HG03060 (cell line): ENCODE measurements around the gene KREMEN2.

Experiments used
- ATAC-seq: cut with Tn5 transposase; IDR thresholded peaks from one replicate; pipeline ENCODE4 v1.9.1; 2021; ENCODE audit warnings: low read depth, moderate number of reproducible peaks; ENCODE audit not compliant: unreplicated experiment

Gene KREMEN2

DNA sequence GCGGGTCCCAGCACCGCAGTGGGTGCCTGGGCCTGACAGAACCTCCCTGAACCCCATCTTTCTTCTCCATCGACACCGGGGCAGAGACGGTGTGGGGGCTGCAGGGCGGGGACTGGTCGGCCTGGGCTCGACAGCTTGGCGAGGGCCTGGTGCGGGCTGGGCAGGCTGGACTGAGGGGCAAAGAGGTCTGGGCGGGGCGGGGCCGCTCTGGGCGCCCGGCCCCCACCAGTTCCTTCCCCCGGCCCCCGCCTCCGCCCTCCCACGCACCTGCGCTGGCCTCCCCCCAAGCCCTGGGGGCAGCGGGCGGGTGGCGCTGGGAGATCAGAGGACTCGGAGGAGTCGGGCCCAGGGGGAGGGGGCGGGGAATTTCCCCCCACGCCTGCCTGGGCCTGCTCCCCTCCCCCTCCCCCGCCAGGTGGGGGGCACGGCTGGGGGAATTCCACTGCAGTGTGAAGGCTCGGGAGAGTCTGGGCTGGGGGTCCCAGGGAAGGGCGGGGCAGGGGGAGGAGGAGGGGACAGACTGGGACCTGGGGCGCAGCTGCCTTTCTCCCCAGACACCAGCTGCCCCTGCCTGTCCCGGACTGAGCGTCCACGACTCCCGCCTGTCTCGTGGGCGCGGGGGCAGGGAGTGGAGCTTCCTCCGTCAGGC is 877 bp upstream of the KREMEN2 start:
- no peak for ATAC-seq

DNA sequence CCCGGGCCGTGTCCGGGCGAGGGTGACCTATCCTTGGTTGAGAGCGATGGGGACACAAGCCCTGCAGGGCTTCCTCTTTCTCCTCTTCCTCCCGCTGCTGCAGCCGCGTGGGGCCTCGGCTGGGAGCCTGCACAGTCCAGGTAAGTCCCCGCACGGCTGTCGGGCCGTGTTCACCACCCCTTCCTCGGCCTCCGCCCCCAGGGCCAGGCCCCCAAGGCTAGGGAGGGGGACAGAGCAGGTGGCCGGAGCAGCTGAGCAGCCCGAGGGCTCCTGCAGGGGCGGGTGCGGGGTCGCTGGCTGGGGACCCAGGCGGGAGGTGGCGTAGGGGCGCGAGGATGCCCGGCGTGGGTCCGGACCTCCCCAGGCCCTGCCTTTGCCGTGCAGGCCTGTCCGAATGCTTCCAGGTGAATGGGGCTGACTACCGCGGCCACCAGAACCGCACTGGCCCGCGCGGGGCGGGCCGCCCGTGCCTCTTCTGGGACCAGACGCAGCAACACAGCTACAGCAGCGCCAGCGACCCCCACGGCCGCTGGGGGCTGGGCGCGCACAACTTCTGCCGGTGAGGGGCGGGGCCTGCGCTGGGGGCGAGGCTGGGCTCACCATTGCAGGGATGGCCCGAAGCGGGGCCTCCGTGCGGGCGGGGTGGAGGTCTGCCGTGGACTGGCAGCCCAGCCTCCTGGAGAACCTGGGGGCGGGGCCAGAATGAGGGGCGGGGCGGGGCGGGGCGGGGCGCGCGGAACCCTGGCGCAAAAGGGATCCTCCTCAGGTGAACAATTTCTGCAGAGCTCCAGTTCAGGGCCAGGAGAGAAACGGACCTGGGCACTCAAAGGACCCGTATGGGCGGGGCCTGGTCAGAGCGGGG is 631 bp downstream of the KREMEN2 start:
- ATAC-seq: no peak

DNA sequence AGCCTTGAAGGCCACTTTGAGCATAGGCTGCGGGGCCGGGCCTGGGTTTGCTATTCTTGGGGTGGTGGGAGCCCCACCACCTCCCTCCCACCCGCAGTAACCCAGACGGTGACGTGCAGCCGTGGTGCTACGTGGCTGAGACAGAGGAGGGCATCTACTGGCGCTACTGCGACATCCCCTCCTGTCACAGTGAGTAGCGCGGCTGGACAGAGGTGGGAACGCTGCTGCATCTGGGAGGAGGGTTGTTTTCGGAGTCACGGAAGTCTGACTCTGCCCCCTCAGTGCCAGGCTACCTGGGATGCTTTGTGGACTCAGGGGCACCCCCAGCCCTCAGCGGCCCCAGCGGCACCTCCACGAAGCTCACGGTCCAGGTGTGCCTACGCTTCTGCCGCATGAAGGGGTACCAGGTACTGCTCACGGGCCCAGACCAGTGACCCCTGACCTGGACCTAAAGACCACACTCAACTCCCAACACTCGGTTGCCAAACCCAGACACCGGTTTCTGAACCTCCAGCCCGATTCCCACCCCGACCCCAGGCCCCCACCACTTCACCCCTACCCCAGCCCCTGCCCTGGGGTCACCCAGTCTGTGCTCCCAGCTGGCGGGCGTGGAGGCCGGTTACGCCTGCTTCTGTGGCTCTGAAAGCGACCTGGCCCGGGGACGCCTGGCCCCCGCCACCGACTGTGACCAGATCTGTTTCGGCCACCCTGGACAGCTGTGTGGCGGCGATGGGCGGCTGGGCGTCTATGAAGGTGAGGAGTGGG is 2.1 kb downstream of the KREMEN2 start:
- no peak for ATAC-seq

DNA sequence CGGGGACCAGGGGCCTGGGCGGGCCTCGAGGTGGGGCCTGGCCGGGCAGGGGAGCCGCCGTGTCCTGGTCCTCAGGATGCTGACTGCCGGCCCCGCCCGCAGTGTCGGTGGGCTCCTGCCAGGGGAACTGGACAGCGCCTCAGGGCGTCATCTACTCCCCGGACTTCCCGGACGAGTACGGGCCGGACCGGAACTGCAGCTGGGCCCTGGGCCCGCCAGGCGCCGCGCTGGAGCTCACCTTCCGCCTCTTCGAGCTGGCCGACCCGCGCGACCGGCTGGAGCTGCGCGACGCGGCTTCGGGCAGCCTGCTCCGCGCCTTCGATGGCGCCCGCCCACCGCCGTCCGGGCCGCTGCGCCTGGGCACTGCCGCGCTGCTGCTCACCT is 2.7 kb downstream of the KREMEN2 start:
- ATAC-seq: no peak

DNA sequence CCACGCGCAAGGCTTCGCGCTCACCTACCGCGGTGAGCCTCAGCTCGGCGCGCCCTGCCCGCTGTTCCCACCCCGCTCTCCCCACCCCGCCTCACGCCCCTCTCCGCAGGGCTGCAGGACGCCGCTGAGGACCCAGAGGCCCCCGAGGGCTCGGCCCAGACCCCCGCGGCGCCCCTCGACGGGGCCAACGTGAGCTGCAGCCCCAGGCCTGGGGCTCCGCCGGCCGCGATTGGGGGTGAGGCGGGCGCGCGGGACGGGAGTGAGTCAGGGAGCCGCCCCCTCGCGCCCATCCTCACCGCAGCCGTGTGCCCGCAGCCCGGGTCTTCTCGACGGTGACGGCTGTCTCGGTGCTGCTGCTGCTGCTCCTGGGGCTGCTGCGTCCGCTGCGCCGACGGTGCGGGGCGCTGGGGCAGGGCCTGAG is 3.1 kb downstream of the KREMEN2 start:
- no peak for ATAC-seq

DNA sequence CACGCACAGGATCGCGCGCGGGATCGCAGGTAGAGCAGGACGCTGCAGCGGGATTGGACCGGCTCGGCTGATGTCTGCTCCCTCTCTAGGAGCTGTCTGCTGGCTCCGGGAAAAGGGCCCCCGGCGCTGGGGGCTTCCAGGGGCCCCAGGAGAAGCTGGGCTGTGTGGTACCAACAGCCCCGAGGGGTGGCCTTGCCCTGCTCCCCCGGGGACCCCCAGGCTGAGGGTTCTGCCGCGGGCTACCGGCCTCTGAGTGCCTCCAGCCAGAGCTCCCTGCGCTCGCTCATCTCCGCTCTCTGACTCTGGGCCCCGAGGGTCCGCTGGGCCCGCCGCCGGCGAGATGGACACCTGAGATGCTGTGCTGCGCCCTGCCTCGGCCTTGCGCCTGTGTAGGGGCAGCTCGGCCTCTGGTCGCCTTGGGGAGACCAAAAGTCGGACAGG is 3.7 kb downstream of the KREMEN2 start:
- no peak for ATAC-seq

DNA sequence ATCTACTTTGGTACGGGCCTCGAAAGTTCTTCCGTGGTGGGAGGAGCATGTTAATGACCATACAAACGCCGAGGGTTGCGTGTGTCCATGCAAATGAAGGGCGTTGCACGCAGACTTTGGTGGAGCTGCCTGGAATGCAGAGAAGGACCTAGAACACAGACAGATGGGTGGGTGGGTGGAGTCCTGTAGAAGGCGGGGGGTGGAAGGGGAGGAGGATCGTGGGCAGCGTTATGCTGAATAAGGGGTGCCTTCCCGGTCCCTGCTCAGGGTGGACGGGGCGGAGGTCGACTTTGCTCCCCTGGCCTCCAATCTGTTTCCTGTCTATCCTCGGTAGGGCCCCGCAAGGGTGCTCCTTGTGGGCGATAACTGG is 4.3 kb downstream of the KREMEN2 start:
- no peak for ATAC-seq

DNA sequence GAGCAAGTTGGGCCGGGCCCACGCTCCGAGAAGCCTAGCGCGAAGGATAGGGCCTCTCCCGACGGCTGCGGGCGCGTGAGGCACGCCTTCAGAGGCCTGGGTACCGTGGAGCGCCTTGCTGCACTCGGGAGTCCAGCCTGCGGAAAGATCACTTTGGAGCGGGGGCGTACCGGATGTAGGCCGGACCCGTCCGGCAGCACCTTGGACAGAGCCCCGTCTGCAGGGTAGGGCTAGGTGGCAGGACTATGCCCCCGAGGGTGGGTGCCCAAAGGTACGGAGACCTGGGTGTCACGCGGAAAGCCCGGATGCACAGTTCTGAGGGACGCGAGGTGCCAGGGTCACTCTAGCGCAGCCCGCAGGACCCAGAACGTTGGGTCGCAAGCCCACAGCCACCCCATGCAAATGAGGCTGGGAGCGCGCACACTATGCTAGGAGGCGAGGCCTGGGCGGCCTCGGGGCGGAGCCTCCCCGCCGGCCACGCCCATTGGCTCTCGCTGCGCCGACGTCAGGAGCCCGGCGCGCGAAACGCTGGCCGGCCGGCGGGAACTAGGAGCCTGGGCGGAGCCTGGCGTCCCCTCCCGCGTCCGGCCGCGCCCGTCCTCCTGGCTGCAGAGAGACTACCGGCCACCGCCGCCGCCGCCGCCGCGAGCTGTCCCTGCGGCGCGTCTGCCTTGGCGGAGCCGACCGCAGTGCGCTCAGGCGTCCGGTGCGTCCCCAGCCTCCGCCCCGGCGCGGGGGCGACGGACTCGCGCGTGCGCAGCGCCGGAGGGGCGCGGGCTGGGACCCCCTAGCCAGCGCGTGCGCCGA is 4.9 kb downstream of the KREMEN2 start, which contains the start of gene PAQR4:
Gene PAQR4, plus strand, starts transcription at position 611 of the 807 bp plus-strand sequence. CDS start 327 bp downstream, outside the sequence.
- no peak for ATAC-seq

DNA sequence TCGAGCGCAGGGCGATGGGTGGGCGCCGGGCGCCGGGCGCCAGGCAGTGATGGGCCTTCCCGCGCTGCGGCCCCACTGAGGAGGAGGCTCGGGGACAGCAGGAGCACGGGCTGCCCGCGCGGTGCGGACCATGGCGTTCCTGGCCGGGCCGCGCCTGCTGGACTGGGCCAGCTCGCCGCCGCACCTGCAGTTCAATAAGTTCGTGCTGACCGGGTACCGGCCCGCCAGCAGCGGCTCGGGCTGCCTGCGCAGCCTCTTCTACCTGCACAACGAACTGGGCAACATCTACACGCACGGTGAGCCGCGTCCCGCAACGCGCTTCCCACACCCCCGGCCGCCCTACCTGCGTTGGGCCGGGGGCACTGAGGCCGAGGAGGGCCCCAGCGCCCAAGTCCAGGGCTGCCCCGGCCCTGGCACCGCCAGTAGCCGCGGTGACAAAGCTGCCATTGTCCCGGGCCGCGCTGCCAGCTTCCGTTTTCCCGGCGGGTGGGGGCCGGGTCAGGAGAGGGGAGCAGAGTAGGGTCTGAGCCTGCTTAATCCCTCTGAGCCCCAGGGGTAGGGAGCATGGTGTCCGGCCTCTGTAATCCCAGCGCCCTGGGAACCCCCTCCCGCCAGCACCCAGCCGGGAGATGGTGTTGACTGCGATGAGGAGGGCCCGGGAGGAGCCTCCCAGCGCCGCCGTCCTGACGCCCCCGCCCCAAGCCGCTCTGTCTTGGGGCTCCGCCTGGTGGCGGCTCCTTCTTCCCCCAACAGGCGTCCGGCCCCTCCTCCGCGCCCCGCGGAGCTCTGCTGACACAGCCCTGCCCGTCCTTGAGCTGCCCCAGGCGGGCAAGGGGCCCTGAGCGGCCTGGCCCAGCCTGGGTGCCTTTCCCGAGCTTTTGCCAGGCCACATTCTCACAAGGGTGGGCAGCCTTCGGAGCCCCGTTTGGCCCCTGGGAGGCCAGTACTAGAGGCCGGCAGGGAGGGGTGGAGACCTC is 5.8 kb downstream of the KREMEN2 start:
- no peak for ATAC-seq

DNA sequence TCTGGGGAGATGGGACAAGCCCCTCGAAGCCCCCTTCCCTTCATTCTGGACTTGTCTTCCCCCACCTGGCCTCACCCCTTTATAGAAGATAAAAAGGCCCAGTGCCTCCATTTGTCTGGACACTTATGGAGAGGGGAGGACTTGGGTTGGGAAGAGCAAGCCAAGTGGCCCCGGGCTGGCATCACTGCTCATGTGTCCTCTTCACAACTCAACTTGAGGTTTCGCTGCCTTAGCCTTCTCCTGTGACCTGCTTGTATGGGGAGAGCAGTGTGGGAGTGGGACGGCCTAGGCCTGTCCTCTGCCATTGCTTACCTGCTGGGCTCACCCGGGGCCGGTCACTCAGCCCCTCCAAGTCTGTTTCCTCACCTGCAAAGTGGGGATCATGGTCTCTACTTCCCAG is 6.5 kb downstream of the KREMEN2 start:
- no peak for ATAC-seq

DNA sequence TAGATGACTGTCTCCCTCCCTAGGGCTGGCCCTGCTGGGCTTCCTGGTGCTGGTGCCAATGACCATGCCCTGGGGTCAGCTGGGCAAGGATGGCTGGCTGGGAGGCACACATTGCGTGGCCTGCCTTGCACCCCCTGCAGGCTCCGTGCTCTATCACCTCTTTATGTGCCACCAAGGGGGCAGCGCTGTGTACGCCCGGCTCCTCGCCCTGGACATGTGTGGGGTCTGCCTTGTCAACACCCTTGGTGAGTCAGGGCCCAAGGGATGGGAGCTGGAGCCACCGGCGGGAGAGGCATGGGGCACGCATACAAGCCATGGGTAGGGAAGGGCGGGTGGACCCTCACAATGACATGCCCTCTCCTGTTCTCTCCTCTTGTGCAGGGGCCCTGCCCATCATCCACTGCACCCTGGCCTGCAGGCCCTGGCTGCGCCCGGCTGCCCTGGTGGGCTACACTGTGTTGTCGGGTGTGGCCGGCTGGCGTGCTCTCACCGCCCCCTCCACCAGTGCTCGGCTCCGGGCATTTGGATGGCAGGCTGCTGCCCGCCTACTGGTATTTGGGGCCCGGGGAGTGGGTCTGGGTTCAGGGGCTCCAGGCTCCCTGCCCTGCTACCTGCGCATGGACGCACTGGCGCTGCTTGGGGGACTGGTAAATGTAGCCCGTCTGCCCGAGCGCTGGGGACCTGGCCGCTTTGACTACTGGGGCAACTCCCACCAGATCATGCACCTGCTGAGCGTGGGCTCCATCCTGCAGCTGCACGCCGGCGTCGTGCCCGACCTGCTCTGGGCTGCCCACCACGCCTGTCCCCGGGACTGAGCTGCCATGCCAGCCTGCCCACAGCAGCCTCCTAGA is 7.3 kb downstream of the KREMEN2 start:
- no peak for ATAC-seq

DNA sequence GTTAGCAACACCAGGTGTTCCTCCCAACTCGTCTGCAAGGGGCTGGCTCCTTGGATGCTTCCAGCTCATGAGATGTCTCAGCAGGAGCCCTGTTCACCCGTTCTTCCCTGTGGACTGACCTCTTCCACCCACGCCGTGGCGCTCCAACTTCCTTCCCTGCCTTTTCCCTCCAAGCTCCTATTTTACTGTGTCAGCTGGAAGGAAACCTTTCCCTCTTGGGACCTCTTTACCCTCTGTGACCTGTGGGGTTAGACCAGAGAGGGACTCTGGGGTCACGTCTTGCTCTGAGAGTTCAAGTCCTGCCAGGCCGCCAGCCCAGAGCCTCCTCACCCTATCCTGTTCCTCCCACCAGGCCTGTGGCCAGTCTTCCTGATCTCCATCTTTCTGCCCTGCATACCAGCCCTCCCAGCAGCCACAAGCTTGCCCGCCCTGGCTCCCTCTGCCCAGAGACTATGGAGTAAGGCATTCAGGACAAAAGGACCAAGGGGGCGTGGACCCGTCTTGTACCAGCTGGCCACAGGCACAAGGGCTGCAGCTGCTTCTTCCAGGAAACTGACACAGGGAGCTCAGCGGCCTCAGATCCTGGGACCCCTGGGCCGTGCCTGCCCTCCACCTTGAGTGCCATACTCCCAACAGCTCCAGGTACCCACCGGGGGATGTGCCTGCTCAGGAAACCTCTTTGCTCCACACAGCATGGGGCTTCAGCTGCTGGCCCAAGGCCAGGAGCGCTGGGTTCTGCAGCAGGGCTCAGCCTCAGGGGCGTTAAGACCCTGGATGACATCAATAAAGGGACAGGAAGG is 8.1 kb downstream of the KREMEN2 start:
- ATAC-seq: no peak

DNA sequence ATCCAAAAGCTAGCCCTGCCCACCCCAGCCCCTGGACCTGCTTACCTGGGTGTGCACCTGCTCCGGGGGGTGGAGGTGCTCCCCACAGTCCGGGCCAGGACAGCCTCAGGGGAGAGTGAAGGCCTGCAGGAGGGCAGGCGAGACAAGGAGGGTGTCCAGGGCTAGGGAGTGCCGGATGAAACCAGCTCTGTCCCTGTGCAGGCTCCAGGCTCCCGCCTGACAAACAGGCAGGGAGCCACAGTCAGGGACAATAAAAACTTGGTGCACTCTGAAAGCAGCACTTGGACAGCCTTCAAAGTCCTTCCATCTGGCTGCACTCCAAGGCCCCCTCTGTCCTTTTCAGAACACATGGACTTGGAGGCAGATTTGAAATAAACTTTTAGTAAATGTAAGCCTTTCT is 9.0 kb downstream of the KREMEN2 start:
- no peak for ATAC-seq

DNA sequence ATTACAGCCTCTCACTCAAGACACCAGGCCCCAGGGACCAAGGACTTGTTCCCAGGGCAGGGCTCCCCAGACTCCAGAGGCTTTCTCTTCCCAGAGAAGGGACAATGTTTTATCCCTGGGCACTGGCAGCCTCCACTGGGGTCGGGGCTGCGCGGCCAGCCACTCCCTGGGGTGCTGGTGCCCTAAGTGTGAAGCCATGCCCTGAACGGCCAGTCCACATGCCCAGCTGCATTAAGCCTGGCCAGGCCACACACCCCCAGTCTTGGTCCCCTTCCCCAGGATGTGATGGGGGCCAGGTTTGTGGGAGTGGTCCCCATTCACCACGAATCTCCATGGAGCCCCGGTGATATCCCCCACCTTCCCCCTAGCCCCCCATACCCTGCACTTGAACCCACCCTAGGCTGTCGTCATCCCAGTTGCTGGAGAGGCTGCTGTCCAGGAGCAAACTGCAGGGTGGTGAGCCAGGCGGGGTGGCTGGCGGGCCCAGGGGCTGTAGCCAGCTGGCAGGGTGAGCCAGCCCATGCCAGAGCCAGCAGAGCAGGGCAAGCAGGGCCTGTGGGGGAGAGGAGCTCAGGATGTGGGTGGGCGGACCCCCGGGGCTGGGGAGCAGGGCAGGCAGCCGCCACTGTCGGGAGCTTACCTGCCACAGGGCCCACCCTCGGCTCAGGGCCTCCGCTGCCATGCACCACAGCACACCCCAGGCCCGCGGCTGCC is 9.7 kb downstream of the KREMEN2 start:
- no peak for ATAC-seq

DNA sequence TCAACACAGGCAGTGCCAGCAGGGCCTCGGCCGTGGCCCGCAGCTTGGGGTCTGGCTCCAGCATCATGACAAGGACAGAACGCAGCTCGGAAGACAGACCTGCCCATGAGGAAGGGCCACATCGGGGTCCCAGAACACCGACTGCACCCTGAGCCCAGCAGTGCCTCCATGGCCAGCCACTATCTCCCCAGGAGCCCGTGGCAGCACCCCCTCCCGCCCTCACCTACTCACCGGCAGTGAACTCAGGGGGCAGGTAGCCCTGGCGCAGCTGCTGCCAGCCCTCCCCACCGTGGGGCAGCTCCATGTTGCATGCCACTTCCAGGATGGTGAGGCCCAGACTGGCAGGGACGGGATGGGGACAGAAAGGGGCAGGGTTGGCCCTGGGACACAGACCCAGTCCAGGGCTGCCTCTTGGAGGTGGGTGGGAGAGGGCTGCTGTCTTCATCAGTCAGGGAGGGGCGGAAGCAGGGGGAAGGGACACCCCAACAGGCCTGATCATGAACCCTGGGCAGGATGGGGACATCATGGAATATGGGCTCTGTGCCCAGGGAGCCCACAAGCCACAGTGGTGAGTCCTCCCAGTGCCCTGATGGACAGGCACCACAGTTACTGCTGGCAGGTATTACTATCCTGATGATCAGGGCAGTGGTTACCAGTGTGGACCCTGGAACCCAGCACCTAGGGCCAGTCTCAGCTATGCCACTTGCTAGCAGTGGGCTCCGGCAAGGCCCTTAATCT is 10.4 kb downstream of the KREMEN2 start:
- ATAC-seq: no peak

DNA sequence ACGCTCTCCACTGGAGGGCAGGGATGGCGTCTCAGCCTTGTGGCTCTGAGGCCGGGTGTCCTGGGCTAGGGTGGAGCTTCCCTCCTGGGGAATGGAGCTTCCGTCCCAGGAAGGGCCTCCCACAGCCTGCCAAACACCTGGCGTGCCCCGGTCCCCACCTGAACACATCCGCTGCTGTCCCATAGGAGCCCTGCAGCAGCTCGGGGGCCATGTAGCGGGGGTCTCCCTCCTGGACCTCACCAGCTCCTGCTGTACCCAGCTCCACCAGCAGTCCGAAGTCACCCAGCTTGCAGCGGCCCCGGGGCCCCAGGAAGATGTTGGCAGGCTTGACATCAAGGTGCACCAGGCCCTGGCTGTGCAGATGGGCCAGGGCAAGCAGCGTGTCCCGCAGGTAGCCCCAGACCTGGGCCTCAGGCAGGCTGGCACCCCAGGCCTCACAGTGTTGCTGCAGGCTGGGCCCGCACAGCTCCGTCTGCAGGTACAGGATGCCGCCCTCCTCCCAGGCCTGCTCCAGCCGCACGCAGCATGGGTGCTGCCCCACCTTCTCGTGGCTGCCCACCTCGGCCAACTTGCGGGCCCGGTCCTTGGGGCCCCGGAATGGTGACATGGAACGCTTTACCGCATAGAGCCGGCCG is 11.2 kb downstream of the KREMEN2 start:
- ATAC-seq: no peak
